ENCODE data around the gene TBC1D2B. TPM values are rescaled to one million over a fixed set of nuclear protein-coding genes. Genes with fewer than 3 reads are reported as not detected.

The TBC1D2B gene
- total RNA-seq, 2 donors from 2014 or later, result 35.6 to 42.3 TPM

DNA sequence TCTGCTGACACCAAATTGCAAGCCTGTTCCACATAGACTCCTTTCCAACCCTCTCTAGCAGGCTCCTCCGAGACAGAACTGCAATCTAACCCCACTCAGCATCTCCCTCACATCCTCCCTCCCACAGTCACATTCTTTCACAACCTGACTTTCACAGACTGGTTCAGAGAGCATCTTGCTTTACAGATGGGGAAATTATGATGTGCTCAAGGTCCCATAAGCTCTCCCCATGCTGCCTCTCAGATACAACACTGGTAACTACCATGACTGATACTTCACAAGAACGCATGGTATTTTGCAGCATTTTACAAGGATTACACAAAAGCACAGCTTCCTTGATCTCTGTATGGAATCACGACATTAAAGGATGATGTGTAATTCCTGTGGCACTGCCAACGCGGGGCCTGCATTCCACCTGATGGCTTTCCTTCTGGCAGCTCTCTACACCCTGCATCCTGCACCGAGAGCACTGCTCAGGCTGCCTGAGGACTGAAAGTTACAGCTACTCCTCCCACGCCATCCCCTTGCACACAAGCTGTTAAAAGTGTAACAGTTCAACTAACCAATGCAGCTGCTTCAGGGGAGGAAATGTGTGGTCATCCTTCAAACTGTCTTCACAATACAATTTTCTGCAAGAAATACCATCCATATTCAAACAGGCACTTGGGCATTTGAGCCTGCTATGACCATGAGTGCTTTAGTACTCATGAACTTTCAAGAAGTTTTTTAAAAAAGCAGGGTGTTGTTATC, 27.6 kb downstream of the TBC1D2B start:
- TF ChIP-seq, protein P1, sequence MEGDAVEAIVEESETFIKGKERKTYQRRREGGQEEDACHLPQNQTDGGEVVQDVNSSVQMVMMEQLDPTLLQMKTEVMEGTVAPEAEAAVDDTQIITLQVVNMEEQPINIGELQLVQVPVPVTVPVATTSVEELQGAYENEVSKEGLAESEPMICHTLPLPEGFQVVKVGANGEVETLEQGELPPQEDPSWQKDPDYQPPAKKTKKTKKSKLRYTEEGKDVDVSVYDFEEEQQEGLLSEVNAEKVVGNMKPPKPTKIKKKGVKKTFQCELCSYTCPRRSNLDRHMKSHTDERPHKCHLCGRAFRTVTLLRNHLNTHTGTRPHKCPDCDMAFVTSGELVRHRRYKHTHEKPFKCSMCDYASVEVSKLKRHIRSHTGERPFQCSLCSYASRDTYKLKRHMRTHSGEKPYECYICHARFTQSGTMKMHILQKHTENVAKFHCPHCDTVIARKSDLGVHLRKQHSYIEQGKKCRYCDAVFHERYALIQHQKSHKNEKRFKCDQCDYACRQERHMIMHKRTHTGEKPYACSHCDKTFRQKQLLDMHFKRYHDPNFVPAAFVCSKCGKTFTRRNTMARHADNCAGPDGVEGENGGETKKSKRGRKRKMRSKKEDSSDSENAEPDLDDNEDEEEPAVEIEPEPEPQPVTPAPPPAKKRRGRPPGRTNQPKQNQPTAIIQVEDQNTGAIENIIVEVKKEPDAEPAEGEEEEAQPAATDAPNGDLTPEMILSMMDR (IDR thresholded peaks at IDR 0.05), result no peak
- no peak for TF ChIP-seq POLR2A (IDR thresholded peaks at IDR 0.05)
- no peaks in the 10 kb centered on the region for H3K9me3 ChIP-seq
- H3K4me3 ChIP-seq, result no peak overlapping the region
- peak overlapping the region in 1 of 4 donors; percentile 33 for H3K27ac ChIP-seq
- no peaks in the 10 kb centered on the region for H3K27me3 ChIP-seq
- WGBS, 2 donors, result 68 to 84% methylated on average over 7 of the region's 7 CpGs
- DNase-seq (peak in 1 of 4 donors; percentile 25), ATAC-seq (no peak)
- intact Hi-C loops (cut with DNase I), result no loop called here
- H3K4me1 ChIP-seq, result peaks cover 56% of the 10 kb centered on the region
- H3K36me3 ChIP-seq (replicated peaks in 1 of 2; ENCODE audit: insufficient read depth in 1 of 2, low read depth in 2 of 2), result peaks cover 0 to 2% of the 10 kb centered on the region in 2 donors

DNA sequence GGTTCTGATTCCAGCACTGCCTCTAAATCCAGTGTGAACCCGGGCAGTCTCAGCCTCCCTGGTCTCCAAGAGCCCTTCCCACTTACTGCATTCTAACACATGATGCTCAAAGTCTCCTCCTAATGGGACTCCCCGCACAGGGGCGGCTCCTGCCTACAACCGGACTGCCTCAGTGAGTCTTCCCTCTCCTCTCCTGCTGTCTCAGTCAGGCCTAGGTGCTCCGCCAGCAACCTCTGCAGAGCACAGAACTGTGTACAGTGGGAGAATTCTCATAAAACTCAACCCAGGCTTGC, 28.9 kb downstream of the TBC1D2B start:
- Histone ChIP-seq H3K4me3 (no peak overlapping the region), H3K27ac (peak overlapping the region in 1 of 4 donors; percentile 52), H3K27me3 (no peaks in the 10 kb centered on the region), H3K4me1 (peaks cover 55% of the 10 kb centered on the region), H3K36me3 (replicated peaks in 1 of 2; ENCODE audit: insufficient read depth in 1 of 2, low read depth in 2 of 2) (peaks cover under 1 to 6% of the 10 kb centered on the region in 2 donors), H3K9me3 (no peaks in the 10 kb centered on the region)
- no peak for DNase-seq
- intact Hi-C loops (cut with DNase I), result no loop called here
- 77 to 79% methylated on average over 5 of the region's 5 CpGs for WGBS, 2 donors
- TF ChIP-seq, protein P1 (IDR thresholded peaks at IDR 0.05), result no peak
- no peak for TF ChIP-seq POLR2A (IDR thresholded peaks at IDR 0.05)
- ATAC-seq, result no peak

DNA sequence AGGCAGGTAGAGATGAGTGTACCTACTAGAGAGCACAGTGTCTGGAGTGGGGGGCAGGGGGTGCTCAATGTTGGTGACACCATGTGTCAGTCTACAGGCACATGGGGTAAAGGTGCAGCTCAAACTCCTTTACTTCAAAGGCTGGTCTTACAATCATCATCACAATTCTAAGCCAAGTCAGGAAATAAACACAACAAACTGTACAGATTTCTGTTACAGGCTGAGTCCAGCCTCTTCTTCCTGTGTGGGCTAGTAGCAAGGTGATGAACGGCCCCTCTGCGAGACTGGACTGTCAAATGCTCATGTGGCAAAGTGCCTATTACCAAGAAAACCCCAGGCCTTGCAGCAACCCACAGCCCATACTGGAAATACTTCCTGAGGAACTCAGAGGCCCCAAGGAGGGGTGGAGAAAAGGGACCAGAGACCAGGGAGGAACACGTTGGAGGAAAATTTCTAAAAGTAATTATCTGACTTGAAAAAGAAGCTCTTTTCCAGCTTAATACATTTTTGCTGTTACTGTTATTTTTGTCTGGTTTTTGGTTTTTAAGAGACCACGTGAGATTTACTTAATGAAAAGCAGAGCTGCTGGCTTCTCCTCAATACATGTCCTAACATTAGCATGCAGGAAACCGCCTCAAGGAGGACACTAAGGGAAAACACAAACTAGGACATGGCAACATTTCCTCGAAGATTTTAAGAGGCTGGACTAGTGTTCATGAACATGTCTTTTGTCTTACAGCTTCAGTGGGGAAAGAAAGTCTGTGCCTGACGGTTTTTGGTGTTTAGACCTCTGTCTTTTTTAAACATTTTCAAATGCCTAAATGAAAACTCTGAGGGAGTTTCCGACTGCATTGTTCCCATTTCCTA, 29.5 kb downstream of the TBC1D2B start:
- ATAC-seq, result no peak
- WGBS, 2 donors, result 63 to 71% methylated on average over 8 of the region's 8 CpGs
- no peaks in the 10 kb centered on the region for H3K27me3 ChIP-seq
- no peaks in the 10 kb centered on the region for H3K9me3 ChIP-seq
- H3K4me1 ChIP-seq, result peaks cover 55% of the 10 kb centered on the region
- intact Hi-C loops (cut with DNase I), result no loop called here
- H3K36me3 ChIP-seq (replicated peaks in 1 of 2; ENCODE audit: insufficient read depth in 1 of 2, low read depth in 2 of 2), result peaks cover 4 to 5% of the 10 kb centered on the region in 2 donors
- DNase-seq, result peak in 2 of 4 donors; percentile 28 to 50
- TF ChIP-seq POLR2A (IDR thresholded peaks at IDR 0.05), result no peak
- TF ChIP-seq, protein P1 (IDR thresholded peaks at IDR 0.05), result no peak
- no peak overlapping the region for H3K4me3 ChIP-seq
- H3K27ac ChIP-seq, result peak overlapping the region in 2 of 4 donors; percentile 41 to 52

DNA sequence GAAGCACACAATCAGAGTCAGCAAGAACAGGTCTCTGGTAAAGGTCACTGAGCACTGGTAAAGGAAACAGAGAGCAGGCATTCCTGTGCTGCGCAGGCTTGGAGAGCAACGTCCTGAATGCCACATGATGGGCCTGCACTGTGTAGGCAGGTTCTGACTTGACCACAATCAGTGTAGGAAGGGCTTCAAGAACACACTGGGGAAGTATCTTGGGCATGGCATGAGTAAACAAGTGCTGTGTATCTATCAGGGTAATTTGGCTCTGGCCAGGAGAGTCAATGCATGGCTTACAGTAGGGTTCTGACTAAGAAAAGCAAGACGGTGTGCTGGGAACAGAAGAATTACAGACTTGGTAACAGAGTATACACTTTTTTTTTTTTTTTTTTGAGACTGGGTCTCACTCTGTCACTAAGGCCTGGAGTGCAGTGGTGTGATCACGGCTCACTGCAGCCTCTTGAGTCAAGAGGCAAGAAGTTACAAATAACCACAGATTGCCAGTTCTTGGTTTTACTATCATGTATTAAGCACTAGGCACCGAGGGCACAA, 30.6 kb downstream of the TBC1D2B start:
- WGBS, 2 donors, result 32 to 61% methylated on average over 5 of the region's 5 CpGs
- Histone ChIP-seq H3K36me3 (replicated peaks in 1 of 2; ENCODE audit: insufficient read depth in 1 of 2, low read depth in 2 of 2) (peaks cover 4 to 6% of the 10 kb centered on the region in 2 donors), H3K27me3 (no peaks in the 10 kb centered on the region), H3K27ac (peak overlapping the region in 2 of 4 donors; percentile 41 to 52), H3K9me3 (no peaks in the 10 kb centered on the region), H3K4me1 (peaks cover 47% of the 10 kb centered on the region), H3K4me3 (no peak overlapping the region)
- TF ChIP-seq, protein P1 (IDR thresholded peaks at IDR 0.05), result no peak
- no peak for TF ChIP-seq POLR2A (IDR thresholded peaks at IDR 0.05)
- intact Hi-C loops (cut with DNase I), result no loop called here
- ATAC-seq, result peak; percentile 52
- DNase-seq, result peak in 2 of 4 donors; percentile 32 to 45

Measured in body of pancreas (tissue), 4 donors.